Left forelimb (tissue), 1 donor: ENCODE data around the gene FRMD4A.
"Not testable (repeated sequence)": the region's sequence is repeated elsewhere in the genome, so short reads cannot be mapped to it uniquely, and the experiment has no call there.

Source experiments
- DNase-seq: peaks from one replicate; pipeline ENCODE4 v3.0.0-alpha.2; 2018; ENCODE audit warnings: low spot score

FRMD4A gene

DNA sequence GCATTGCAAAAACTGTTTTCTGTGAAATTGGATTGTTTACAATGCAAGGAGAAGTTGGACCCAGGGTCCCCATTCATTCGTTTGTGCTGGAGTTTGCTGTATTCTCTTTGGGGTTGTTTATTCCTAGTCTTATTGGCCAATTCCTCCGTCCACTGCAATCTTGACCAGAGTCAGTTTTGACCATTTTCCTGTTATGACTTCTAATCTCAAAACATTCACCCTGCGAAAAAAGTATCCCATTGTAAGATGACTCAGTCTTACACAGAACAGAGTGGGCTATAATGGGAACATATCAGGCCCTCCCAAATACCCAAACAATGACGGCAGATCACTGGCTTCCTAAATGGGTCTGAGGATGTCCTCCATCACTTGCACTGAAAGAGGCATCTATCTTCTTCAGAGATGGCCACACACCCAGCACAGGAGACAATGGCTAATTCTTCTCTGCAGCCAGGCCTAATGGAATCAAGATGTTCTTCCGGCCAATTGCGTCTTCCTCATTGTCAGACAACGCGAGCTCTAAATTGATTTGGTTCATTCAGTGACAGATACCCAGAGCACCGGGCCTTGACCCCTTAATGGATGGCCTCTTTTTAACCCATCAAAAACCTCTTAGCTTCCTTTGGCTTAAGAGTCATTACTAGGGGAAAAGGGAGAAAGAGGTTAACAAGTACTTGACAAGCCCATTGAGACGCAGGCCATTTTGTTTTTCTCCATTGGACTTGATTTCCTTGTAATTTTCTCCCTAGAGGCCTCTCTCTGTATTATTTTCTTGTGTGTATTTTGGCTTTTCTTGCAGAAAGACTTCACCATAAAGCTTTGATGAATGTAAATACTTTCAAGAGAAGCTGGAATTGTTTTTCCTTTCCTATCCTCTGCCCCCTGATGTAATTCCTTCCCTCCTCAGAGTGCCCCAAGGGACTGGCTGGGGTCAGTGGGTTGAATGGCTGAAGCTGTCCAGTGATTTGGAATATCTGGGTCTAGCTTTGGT lies 614.3 kb downstream of the FRMD4A start:
- DNase-seq: no peak

DNA sequence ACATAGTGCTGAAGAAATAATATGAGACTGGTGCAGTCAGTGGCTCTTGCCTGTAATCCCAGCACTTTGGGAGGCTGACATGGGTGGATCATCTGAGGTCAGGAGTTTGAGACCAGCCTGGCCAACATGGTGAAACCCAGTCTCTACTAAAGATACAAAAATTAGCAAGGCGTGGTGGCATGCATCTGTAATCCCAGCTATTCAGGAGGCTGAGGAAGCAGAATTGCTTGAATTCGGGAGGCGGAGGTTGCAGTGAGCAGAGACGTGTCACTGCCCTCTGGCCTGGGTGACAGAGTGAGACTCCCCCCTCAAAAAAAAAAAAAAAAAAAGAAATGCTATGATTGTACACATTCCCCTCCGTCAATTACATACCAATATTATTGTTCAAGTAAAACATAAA lies 615.1 kb downstream of the FRMD4A start:
- not testable (repeated sequence) for DNase-seq

DNA sequence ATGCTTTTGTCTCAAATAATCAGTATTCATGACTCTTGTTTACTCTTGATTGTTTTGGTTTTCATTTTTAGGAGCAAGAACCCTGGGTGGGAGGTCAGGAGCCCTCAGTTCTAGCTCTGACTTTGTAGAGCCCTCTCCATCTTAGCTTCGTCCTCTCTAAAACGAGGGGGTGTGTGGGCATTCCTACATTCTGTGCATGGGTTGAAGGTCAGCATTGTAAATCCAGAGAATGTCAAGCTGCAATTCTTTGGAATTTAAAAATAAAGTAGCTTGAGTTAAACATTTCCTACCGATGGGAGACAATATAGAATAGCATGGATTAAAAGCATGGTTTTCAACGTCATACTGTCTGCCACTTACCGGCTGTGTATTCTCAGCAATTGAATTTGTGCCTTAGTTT lies 615.6 kb downstream of the FRMD4A start:
- DNase-seq: no peak

DNA sequence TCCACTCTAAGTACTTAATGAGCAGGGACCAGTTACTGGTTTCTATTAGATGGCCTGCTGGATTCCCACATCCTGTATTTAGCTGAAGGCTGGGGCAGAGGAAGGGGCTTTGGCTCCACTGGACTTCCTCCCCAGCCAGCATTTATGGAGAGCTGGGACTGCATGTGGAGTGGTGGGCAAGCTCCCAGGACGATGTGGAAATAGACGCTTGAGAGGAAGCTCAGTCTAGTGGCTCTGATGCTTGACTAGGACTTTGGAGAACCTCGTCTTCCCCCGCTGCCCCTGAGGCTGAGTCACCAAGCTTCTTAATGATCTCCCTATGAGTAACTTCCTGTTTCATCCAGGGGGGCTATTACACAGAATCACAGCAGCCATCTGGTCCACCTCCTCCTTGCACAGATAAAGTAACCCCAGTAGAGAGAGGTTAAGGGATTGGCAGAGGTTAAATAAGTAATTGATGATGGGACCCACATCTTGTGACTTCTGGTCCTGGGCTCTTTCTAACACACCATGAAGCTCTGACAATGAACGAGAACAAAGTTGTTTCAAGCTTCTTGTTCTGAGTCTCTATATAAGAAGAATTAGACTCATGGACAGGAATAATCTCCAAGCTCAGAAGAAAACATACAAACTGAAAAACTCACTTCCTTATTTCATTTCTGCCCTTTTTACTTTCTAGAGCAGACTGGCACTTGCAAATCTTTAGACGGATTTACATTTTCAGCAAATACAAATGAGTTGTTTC lies 617.7 kb downstream of the FRMD4A start:
- no peak for DNase-seq

DNA sequence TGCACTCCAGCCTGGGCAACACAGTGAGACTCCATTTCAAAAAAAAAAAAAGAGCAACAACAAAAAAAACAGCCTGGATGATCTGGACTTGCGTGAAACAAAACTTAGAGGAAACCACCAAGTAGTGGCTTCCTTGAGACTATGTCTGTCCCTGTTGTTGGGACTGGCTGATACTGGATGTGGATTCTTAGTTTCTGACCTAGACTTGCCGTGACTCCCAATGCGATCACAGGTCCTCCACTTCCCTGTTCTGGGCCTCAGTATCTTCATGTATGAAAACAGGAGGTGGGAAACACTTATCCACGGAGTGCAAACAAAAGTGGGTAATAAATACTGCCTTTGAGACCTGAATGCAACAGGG lies 618.3 kb downstream of the FRMD4A start:
- no peak for DNase-seq

DNA sequence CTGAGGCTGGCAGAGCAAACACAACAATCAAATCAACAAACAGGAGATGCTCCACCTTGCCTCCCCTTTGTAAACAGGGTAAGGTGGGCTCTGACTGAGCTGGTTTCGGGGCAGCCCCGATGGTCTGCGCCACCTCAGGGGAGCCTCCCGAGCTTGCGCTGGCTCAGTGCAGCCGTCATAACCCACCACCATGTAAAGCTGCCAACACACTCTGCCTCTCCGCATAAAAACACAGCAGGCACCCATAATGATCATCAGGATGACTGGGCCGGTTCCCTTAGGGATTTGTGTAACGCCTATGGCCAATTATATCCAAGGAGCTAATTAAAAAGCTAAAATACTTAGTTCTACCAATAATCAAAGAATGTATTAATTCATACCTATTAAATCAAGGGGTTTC lies 619.4 kb downstream of the FRMD4A start:
- no peak for DNase-seq

DNA sequence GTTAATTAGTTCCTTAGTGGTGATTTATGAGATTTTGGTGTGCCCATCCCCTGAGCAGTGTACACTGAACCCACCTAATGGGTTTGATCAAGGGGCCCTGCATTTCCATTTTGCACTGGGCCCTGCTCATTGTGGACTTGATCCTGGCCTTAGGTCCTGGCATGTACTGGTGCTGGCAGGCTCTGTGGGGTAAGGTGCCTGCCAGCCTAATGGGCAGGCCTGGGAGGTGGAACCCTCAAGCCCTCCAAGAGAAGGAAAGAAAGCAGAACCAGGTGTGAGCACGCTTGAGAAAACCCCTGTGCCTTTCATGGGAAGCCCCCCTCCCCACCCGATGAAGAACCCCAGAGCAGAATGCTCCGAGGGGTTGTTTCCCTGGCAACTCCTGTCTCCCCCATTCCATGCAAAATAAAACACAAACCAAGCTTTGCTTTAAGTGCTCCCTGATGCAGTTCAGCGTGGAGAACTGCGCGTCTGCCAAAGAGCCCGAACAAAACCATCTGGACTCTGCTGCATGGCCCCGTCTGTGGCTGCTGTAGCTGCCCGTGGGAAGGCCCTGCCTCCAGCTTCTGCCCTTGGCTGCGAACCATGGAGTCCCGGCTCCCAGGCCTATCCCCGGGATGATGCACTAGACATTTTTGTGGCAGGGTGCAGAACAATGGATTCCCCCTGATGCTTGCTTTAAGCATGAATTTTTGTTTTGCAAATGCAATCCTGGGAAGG lies 620.6 kb downstream of the FRMD4A start:
- no peak for DNase-seq

DNA sequence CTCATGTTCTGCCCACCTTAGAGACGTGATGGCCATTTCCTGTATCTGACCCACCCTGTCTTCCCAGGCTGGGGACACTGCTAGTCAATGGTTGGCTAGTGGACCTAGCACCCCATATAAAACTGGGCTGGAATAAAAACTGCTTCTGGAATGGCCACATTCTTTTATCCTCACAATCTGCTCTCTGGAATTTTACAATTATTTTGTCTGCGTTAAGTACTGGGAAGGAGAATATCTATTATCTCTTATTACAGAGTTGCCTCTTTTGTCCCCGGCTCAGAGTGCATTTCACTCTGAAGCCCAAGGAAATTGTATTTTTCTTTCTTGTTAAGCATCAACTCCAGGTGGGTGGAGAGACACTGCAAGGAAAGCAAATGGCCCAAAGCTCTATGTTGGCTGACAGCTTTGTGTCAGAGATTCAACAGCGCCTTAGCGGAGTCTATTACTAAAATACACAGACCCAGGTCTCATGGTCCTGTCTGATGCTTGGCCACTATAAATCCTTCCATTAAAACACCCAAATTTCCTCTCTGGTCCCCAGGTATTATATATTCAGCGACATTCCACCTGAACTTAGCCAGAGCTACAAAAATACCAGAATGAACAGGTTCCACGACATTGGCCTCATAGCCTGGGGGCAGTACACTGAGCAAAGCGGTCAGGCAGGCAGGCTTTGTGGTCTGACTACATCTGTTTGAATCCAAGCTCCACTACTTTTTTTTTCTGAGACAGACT lies 622.3 kb downstream of the FRMD4A start:
- DNase-seq: no peak

DNA sequence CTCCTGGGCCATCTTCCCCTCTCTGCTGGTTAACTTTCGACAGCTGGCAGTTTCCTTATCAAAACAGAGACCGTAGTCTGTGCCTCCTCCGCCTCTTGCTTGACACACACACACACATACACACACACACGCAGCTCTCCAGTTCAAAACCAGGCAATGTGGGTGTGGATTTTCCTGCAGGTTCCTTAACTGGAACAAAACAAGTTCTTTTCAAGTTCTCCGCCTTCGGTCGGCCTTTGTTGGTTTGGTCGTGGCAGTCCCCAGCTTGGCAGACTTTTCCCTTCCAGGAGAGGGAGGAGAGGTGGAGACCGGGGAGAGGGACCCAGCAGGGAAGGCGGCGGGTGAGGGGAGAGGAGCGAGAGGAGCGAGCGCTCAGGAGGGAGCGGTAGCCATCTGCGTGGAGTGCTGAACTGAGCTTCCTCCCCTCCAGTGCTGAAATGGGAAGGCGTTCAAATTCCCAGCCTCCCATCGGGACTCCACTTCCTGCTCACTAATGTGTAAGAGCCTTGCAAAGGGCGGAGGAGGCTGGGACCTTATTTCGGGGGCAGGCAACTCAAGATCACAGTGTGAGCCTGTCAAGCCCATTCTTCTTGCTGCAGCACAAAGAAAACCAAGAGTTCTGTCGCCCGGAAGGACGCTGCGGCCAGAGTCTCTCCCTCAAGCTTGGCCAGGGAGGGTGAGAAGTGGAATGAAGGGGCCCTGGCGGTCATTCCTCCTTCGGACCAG lies 623.4 kb downstream of the FRMD4A start:
- peak; percentile 91 for DNase-seq

DNA sequence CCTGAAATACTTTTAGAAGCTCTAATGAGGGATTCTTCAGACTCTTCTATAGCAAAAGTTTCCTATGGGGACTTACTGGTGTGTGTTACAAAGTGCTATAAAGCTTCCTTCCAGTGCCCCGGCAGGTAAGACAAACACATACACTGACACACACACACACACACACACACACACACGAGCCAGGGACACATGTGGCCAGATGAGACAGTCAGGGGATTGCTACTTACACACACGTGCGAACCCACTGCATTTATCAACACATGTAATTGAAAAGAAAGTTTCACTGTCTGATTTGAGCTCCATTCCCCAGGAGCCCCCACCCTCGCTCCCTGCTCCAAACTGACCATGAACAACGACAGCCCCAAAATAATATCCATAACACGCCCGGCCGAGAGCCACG lies 624.1 kb downstream of the FRMD4A start:
- DNase-seq: no peak

DNA sequence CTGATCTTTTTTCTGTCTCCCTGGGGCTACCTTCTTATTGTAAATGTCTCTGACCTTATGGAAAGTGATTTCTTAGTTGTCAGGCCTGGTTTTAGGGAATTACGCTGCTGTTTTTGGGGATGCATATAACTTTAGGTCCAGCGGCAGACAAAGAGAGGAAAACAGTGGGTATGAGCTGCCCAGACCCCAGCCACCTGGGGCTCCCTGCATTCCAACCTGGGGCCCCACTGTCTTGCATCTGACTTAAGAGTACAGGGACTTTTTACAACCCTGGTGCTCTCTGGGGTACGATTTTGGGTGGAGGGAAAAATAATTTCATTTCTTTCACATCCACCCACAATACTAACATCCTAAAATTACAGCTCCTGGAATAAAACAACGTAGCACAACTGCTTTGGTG lies 624.5 kb downstream of the FRMD4A start:
- no peak for DNase-seq

DNA sequence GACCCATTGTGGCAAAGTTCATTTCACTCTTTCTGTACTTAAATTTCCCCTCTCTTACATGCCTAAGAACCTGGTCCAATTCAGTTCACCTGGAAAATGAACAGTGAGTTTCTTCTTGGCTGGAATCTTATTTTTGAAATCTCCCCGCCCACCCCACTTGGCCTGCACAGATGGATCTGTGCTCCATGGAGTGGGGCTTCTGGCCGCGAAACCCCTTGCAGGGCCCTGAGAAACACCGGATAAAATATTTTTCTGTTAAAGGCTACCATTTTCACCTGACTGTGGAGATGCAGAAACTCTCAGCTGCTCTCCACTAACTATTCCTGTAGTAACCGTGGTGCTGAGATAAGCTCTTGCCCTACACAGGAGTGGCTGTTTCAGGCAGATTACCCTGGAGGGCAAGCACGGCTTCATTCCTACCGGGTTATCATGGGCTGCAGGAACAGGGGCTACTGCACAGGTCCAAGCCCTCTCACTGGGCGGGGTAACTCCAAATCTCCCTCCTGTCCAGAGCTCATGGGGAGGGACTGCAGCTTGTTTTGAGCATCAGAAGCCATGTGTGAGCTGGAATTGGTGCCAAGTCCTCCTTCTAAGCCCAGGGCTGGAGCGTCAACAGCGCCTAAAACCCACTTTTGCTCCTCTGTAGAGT lies 625.1 kb downstream of the FRMD4A start:
- DNase-seq: no peak

DNA sequence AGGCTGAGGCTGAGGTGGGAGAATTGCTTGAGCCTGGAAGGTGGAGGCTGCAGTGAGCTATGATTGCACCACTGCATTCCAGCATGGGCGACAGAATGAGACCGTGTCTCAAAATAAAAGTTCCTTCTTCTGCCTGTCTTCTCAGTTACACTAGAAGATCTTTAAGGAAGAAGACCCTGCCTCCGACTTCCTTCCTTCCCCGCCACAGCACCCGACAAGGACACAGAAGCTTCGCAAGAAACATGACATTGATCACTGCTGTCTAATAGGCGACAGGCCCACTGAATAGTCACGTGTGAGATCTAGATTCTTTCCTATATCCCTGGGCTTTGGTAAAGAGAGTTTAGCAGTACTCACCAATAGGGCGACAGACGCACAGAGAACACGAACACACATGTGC lies 625.8 kb downstream of the FRMD4A start:
- no peak for DNase-seq

DNA sequence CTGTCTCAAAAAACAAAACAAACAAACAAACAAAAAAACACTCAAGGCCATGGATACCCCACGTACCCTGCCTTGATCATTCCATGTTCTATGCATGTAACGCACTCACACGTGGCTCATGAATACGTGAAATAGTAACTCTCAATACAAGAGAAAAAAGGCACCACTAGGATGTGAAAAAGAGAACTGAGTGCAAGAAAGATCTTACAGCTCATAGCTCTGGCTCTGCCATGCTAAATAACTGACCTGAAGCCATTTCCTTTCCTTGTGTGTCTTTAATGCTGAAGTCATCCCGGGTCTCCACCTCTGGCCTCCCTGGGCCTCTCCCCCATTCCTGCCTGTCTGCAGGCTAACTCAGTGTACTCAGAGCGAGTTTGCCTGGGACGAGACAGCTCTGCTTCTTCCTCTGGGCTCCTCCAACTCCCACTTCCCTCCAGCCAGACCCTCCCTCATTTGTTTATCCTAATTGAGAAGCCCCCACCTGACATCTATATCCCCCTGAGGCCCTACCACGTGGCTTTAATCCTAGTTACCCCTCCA lies 626.7 kb downstream of the FRMD4A start:
- no peak for DNase-seq

DNA sequence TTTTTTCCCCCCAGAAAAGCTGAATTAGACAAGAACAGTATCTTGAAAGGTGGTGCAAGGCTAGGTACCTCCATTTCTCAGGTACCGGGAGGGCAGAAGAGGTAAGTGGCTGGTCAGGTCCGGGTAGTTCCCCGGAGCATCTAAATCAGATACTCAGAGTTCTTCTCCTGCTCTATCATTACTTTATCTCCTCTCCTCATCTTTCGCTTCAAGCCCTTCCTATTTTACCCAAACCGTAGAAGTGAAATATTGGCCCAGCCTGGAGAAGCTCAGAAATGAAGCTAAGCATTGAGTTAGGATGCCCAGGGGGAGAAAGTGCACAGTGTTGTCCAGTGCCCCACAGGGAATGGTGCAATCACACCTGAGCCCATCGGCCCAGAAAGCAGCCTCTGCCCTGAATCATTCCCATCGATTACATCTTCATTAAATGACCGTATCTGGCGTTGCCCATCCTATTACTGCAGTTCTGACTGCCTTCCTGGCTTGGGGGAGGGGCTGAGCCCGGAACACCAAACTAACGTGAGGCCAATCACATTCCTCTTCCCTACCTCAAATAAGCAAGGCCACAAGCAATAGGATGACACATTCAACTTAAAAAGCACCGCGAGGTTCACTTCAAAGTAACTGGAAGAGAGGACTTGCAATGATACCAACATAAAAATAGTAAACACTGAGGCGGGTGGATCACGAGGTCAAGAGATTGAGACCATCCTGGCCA lies 627.5 kb downstream of the FRMD4A start:
- DNase-seq: no peak

DNA sequence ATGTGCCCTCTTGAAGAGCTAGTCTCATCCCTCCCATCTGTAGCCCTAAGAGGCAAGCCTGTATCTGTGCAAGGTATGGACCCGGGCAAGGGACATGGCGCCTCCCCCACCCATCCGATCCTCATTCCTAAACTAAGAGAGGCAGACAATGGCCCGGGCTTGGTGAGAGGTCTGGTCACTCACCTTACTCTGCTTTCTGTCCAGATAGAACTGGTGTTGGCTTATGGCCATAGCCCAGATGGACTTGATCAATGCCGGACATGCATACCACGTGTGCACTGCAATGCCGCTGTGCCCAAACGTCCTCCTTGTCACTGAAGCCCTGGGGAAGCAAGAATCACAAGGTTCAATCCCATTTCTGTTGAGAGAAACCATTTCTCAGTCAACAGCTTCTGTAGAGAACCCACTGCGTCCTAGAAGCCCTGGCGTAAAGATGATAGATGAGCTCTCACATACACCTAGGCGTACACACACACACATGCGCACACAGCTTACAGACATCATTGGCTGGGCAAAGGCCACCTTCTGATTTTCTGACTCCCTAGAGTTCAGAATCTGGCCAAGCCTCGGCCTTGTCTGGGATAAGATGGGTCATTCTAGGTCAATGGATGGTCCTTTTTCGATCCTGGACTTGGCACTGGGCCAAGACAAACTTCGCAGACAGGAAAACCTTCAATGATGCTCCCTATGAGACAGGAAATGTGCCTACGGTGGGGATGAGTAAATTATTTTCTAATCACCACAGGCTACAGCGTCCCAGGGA lies 629.4 kb downstream of the FRMD4A start:
- DNase-seq: no peak

DNA sequence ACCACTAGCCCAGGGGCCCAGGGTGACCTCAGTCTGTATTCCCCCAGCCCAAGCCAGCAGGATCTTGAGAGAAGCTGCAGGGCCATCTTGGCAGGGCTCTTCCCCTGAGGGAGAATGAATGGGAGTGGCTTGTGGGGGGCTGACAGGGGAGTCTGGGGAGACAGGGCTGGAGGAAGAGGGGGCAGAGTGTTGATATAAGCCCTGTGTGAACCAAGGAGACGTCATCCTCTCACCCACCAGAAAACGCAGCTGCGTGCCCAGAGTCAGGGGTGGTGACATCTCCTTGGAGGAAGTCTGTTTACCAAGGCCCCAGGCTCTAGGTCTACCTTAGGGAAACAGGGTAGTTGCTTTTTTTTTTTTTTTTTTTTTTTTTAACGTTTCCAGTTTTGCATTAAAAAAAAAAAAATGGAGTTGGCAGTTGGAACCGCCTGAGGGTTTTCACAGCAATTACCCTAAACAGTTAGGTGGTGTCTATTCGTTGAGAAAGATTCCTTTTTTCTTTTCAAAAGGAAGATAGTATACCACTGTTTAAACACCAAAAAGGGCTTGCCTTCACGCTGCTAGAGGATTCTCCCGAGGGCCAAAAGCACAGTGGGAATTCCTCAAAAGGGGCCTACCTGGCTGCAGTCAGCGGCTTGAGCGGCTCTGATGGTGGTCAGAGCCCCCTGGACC lies 630.1 kb downstream of the FRMD4A start:
- DNase-seq: no peak

DNA sequence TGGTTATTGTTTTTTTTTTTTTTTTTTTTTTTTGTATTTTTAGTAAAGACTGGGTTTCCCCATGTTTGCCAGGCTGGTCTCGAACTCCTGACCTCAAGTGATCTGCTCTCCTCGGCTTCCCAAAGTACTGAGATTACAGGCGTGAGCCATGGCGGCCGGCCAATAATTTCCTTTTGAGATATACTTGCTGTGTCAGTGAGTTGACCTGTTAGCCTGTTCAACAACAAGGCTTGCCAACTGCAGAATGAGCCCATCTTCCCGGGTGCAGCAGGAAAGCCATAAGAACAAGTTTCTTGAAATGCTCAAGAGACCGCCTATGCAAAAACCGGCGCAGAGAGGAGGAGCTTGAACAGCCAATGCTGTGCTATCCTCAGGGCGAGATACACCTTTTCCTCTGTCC lies 631.5 kb downstream of the FRMD4A start:
- no peak for DNase-seq
